ENCODE measurements around the gene CAMTA1. TPM values are rescaled to one million over a fixed set of nuclear protein-coding genes. Genes with fewer than 3 reads are reported as not detected.

The CAMTA1 gene
- total RNA-seq, 1 experiment from 2014 or later, result 69.5 TPM

- no peak overlapping the region for H3K4me2 ChIP-seq (ENCODE audit: low read length)
- no peaks in the 10 kb centered on the region for H3K9me3 ChIP-seq (ENCODE audit: control insufficient read depth in 1 of 2, insufficient read depth in 1 of 2, low read depth in 1 of 2, low read length in 2 of 2)
- POLR2A ChIA-PET, result no interaction called here
- no peaks in the 10 kb centered on the region for H4K20me1 ChIP-seq (ENCODE audit: insufficient read depth)
- RAD21 ChIA-PET (ENCODE audit: low non-redundant PET in 1 of 2, low total read pairs in 2 of 2, uncharacterized antibody in 2 of 2, unreplicated experiment in 2 of 2), result no interaction called here
- H2AFZ ChIP-seq (ENCODE audit: low read depth, low read length, poor library complexity, severe bottlenecking), result no peak overlapping the region
- no peaks in the 10 kb centered on the region for H3K27me3 ChIP-seq (ENCODE audit: insufficient read depth, low read length)
- H3K4me3 ChIP-seq (replicated peaks in 1 of 2; ENCODE audit: low read depth in 1 of 2, low read length in 2 of 2), result no peak overlapping the region
- TF ChIP-seq EGR1 (IDR thresholded peaks at IDR 0.05; ENCODE audit: low read depth) (no peak), POLR2A (IDR thresholded peaks at IDR 0.05; ENCODE audit: borderline replicate concordance, extremely low read depth, insufficient read depth, insufficient read length) (no peak), RAD21 (IDR thresholded peaks at IDR 0.05; ENCODE audit: low read depth) (no peak), ATF3 (IDR thresholded peaks at IDR 0.05) (no peak), ZNF274 (IDR thresholded peaks at IDR 0.05; ENCODE audit: low read depth, low read length) (no peak), CBX3 (IDR thresholded peaks at IDR 0.05; ENCODE audit: low read depth) (no peak), FOSL1 (IDR thresholded peaks at IDR 0.05; ENCODE audit: low read depth) (no peak), JUND (IDR thresholded peaks at IDR 0.05) (no peak), ZBTB33 (IDR thresholded peaks at IDR 0.05; ENCODE audit: extremely low read depth, insufficient replicate concordance, low read length) (no peak), TCF7L2 (IDR thresholded peaks at IDR 0.05; ENCODE audit: borderline replicate concordance, extremely low read depth, insufficient read depth, insufficient read length) (no peak), CEBPB (IDR thresholded peaks at IDR 0.05; ENCODE audit: low read depth) (no peak), CTCF (IDR thresholded peaks at IDR 0.05 in 2 of 3, conservative IDR thresholded peaks at IDR 0.05 in 1 of 3; ENCODE audit: borderline replicate concordance in 1 of 3, insufficient read depth in 1 of 3, low read depth in 2 of 3, low read length in 2 of 3) (no peak), SRF (IDR thresholded peaks at IDR 0.05; ENCODE audit: low read depth) (no peak), EZH2 (IDR thresholded peaks at IDR 0.05) (no peak), ZFX (IDR thresholded peaks at IDR 0.05) (no peak), EZH2phosphoT487 (IDR thresholded peaks at IDR 0.05; ENCODE audit: borderline replicate concordance) (no peak)
- TF ChIP-seq, protein P1, sequence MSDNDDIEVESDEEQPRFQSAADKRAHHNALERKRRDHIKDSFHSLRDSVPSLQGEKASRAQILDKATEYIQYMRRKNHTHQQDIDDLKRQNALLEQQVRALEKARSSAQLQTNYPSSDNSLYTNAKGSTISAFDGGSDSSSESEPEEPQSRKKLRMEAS (IDR thresholded peaks at IDR 0.05), result no peak
- no TSS peak for BruUV-seq (replicated peaks)
- intact Hi-C loops (cut with micrococcal nuclease), result no loop called here
- no peak for DNase-seq (ENCODE audit: low read depth, low spot score)
- no peak for ATAC-seq
- no peaks in the 10 kb centered on the region for H3K9me2 ChIP-seq (ENCODE audit: insufficient read depth)
- CTCF ChIA-PET, result no interaction called here
- no peak overlapping the region for H3K9ac ChIP-seq (ENCODE audit: low read length)
- no peaks in the 10 kb centered on the region for H3K4me1 ChIP-seq (ENCODE audit: control insufficient read depth in 1 of 2, insufficient read depth in 2 of 2, low read length in 2 of 2)
- H3K79me2 ChIP-seq (ENCODE audit: insufficient read depth, low read length), result no peaks in the 10 kb centered on the region
- no peak overlapping the region for H3K27ac ChIP-seq (ENCODE audit: low read depth, low read length)
- H3K36me3 ChIP-seq (ENCODE audit: control insufficient read depth in 1 of 2, insufficient read depth in 2 of 2, low read length in 2 of 2), result no peaks in the 10 kb centered on the region
Observed at GRCh38 chr1:7506454-7507284, 721.4 kb downstream of the CAMTA1 start.

Measured in HCT116 (cell line).